CD4-positive, alpha-beta T cell (primary cell): ENCODE results near the gene TCF7L2. TPM values are rescaled to one million over a fixed set of nuclear protein-coding genes. Genes with fewer than 3 reads are reported as not detected.

ENCODE experiments used
- ATAC-seq: fragments of 200-7000 bp; cut with Tn5 transposase; one replicate; pipeline ENCODE4 v1.10.0; 2022; ENCODE audit warnings: mild to moderate bottlenecking; ENCODE audit not compliant: poor library complexity
- CTCF ChIA-PET: fragments of 350-600 bp; sonication (Branson Sonifier 250); formaldehyde crosslinking; loops from one replicate; lab custom pipeline; 2021; ENCODE audit warnings: antibody characterized with exemption, inconsistent platforms; lab: Charles Lee
- POLR2A ChIA-PET: fragments of 350-600 bp; sonication (Branson Sonifier 250); formaldehyde crosslinking; loops from one replicate; lab custom pipeline; 2021; ENCODE audit warnings: antibody characterized with exemption, inconsistent platforms; lab: Charles Lee
- DNase-seq, 14 experiments: peaks; one replicate each; pipeline ENCODE4 v3.0.0-alpha.2; 2013 to 2020; ENCODE audit warnings: mixed read lengths in 2 of 14
- H3K27ac ChIP-seq, 2 donors: one replicate each; pipeline versions ENCODE4 v1.5.1 to v1.7.0; 2013; ENCODE audit warnings: low read length in 2 of 2, low read depth in 1 of 2, mild to moderate bottlenecking in 1 of 2
- H3K27me3 ChIP-seq, 2 experiments: 1 replicate in 1 of 2; 2 replicates in 1 of 2; pipeline versions ENCODE4 v1.6.1 to v1.7.0; 2013; ENCODE audit warnings: low read length in 2 of 2, control low read depth in 1 of 2, mild to moderate bottlenecking in 1 of 2, moderate library complexity in 1 of 2; ENCODE audit not compliant: insufficient read depth in 2 of 2, control insufficient read depth in 1 of 2
- H3K36me3 ChIP-seq: one replicate; pipeline ENCODE4 v1.6.1; 2013; ENCODE audit warnings: low read length, control low read depth; ENCODE audit not compliant: insufficient read depth
- H3K4me1 ChIP-seq: one replicate; pipeline ENCODE4 v1.6.1; 2013; ENCODE audit warnings: low read length, control low read depth; ENCODE audit not compliant: insufficient read depth
- H3K4me3 ChIP-seq: one replicate; pipeline ENCODE4 v1.5.1; 2013; ENCODE audit warnings: mild to moderate bottlenecking, low read length, moderate library complexity
- H3K9me3 ChIP-seq, 2 experiments: 1 replicate in 1 of 2; 2 replicates in 1 of 2; pipeline versions ENCODE4 v1.6.1 to v1.7.0; 2013; ENCODE audit warnings: low read length in 2 of 2, mild to moderate bottlenecking in 2 of 2, control low read depth in 1 of 2, moderate library complexity in 1 of 2; ENCODE audit not compliant: control insufficient read depth in 1 of 2, insufficient read depth in 1 of 2
- H3K27ac Mint-ChIP-seq: one replicate; pipeline ENCODE4 v1.8.0; 2020; ENCODE audit warnings: mixed read lengths
- H3K27me3 Mint-ChIP-seq: one replicate; pipeline ENCODE4 v1.8.0; 2021; ENCODE audit warnings: mixed read lengths
- H3K36me3 Mint-ChIP-seq: one replicate; pipeline ENCODE4 v1.8.0; 2021; ENCODE audit warnings: low read depth, mixed read lengths
- H3K4me1 Mint-ChIP-seq: one replicate; pipeline ENCODE4 v1.8.0; 2021; ENCODE audit warnings: low read depth, mixed read lengths
- H3K4me3 Mint-ChIP-seq: one replicate; pipeline ENCODE4 v1.8.0; 2020; ENCODE audit warnings: mild to moderate bottlenecking, mixed read lengths
- H3K9me3 Mint-ChIP-seq: one replicate; pipeline ENCODE4 v1.8.0; 2020; ENCODE audit warnings: mixed read lengths
- intact Hi-C, 2 experiments: fragments of 100-400 bp; cut with DNase I in 1 of 2; cut with micrococcal nuclease in 1 of 2; formaldehyde crosslinking; loops; one replicate each; pipeline versions ENCODE4 v1.15.1 to v1.9.0; 2023 to 2025; cut with DNase I, micrococcal nuclease
- total RNA-seq, 174 experiments: library from RNA in 2 of 174; stranded (reverse) in 2 of 174; gene quantifications; one replicate each; pipeline ENCODE4 v1.2.3 and lab custom pipeline; 2021 to 2026
- TF ChIP-seq, protein P1 (sequence below): fragments of 200-600 bp; IDR thresholded peaks from one replicate; pipeline ENCODE4 v1.8.0; 2022; ENCODE audit warnings: antibody characterized with exemption, mild to moderate bottlenecking

Gene TCF7L2
- total RNA-seq, 2 experiments from 2014 or later: 4.2 to 4.4 TPM

DNA sequence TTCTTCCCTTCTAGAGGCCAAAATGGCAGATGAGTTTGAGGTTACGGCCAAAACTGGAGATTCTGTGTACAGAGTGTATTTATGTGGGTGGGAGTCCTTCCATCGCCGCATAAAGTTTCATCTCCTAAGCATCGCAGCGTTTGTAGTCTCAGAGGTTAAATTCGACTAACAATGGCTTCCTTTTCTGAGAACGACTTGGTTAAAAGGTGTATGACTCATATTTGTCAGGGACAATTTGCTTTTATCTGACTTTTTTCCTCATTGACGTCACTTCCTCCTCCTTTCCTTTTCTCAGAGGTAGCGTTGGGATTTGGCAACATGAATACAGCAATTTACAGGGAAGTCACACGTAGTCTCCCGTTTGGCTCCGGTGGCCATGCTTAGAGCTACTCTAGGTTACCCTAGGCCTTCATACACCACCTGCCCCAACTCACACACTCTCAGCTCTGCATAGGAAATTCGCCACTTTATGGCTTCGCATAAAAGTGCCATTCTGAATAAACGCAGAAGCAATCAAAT, 37.6 kb upstream of the TCF7L2 start:
- Mint-ChIP-seq H3K4me1 (no peaks in the 10 kb centered on the region), H3K27ac (no peak overlapping the region), H3K4me3 (no peak overlapping the region), H3K9me3 (no peaks in the 10 kb centered on the region), H3K36me3 (no peaks in the 10 kb centered on the region), H3K27me3 (no peaks in the 10 kb centered on the region)
- ATAC-seq (no peak), DNase-seq (no peak)
- Histone ChIP-seq H3K4me1 (no peaks in the 10 kb centered on the region), H3K36me3 (no peaks in the 10 kb centered on the region), H3K27me3 (no peaks in the 10 kb centered on the region), H3K27ac (no peak overlapping the region), H3K9me3 (no peaks in the 10 kb centered on the region), H3K4me3 (no peak overlapping the region)
- POLR2A ChIA-PET: no interaction called here
- CTCF ChIA-PET: no interaction called here
- intact Hi-C loops: no loop called here
- TF ChIP-seq, protein P1, sequence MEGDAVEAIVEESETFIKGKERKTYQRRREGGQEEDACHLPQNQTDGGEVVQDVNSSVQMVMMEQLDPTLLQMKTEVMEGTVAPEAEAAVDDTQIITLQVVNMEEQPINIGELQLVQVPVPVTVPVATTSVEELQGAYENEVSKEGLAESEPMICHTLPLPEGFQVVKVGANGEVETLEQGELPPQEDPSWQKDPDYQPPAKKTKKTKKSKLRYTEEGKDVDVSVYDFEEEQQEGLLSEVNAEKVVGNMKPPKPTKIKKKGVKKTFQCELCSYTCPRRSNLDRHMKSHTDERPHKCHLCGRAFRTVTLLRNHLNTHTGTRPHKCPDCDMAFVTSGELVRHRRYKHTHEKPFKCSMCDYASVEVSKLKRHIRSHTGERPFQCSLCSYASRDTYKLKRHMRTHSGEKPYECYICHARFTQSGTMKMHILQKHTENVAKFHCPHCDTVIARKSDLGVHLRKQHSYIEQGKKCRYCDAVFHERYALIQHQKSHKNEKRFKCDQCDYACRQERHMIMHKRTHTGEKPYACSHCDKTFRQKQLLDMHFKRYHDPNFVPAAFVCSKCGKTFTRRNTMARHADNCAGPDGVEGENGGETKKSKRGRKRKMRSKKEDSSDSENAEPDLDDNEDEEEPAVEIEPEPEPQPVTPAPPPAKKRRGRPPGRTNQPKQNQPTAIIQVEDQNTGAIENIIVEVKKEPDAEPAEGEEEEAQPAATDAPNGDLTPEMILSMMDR: no peak

DNA sequence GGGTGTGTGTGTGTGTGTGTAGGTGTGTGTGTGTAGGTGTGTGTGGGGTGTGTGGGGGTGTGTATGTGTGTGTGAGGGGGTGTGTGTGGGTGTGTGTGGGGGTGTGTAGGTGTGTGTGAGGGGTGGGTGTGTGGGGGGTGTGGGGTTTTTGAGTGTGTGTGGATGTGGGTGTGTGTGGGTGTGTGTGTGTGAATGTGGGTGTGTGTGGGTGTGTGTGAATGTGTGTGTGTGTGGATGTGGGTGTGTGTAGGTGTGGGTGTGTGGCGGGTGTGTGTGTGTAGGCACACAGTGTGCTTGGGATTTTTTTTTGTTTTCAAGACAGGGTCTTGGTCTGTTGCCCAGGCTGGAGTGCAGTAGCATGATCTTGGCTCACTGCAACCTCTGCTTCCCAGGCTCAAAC, 36.8 kb upstream of the TCF7L2 start:
- Histone ChIP-seq H3K9me3 (no peaks in the 10 kb centered on the region), H3K27ac (no peak overlapping the region), H3K36me3 (no peaks in the 10 kb centered on the region), H3K4me1 (no peaks in the 10 kb centered on the region), H3K4me3 (no peak overlapping the region), H3K27me3 (no peaks in the 10 kb centered on the region)
- intact Hi-C loops: no loop called here
- no peak for DNase-seq
- no peaks in the 10 kb centered on the region for H3K9me3 Mint-ChIP-seq
- ChIA-PET POLR2A (no interaction called here), CTCF (no interaction called here)
- H3K27me3 Mint-ChIP-seq: no peaks in the 10 kb centered on the region
- H3K36me3 Mint-ChIP-seq: no peaks in the 10 kb centered on the region
- ATAC-seq: no peak
- no peak overlapping the region for H3K4me3 Mint-ChIP-seq
- TF ChIP-seq, protein P1: no peak
- H3K27ac Mint-ChIP-seq: no peak overlapping the region
- H3K4me1 Mint-ChIP-seq: no peaks in the 10 kb centered on the region

DNA sequence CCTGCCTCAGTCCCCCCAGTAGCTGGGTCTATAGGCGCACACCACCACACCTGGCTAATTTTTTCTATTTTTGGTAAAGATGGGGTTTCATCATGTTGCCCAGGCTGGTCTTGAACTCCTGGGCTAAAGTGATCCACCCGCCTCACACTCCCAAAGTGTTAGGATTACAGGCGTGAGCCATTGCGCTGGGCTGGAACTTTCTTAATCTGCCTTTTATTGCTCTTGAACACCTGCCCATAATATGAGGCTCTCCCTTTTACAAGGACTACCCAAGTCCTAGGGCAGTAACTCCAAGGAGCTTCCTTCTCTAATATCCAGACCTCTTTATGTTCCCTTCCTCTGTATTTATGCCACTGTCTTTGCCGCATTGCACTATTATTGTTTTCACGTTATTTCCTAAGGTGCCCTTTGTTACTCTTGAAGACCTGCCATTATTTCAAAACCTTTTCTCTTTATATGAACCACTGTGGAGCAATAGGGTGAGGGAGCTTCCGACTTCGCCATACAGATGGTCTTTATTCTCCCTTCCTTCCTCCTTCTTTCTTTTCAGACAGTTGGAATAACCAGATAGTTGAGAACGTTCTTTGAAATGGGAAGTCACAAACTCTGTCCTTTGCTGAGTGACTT, 36.3 kb upstream of the TCF7L2 start:
- H3K9me3 Mint-ChIP-seq: no peaks in the 10 kb centered on the region
- TF ChIP-seq, protein P1: no peak
- H3K4me3 Mint-ChIP-seq: no peak overlapping the region
- H3K36me3 Mint-ChIP-seq: no peaks in the 10 kb centered on the region
- H3K9me3 ChIP-seq: no peaks in the 10 kb centered on the region
- intact Hi-C loops: no loop called here
- DNase-seq: no peak
- no peak overlapping the region for H3K27ac Mint-ChIP-seq
- no peaks in the 10 kb centered on the region for H3K4me1 Mint-ChIP-seq
- no peaks in the 10 kb centered on the region for H3K4me1 ChIP-seq
- POLR2A ChIA-PET: no interaction called here
- ATAC-seq: no peak
- no peaks in the 10 kb centered on the region for H3K27me3 ChIP-seq
- H3K27ac ChIP-seq: no peak overlapping the region
- no peak overlapping the region for H3K4me3 ChIP-seq
- no peaks in the 10 kb centered on the region for H3K27me3 Mint-ChIP-seq
- CTCF ChIA-PET: no interaction called here
- H3K36me3 ChIP-seq: no peaks in the 10 kb centered on the region
